ENCODE results near the gene SERHL2.
A peak's percentile ranks its signal among the peaks of the same experiment; 100 is the strongest.
"Not testable (repeated sequence)": the region's sequence is repeated elsewhere in the genome, so short reads cannot be mapped to it uniquely, and the experiment has no call there.

SERHL2 gene

DNA sequence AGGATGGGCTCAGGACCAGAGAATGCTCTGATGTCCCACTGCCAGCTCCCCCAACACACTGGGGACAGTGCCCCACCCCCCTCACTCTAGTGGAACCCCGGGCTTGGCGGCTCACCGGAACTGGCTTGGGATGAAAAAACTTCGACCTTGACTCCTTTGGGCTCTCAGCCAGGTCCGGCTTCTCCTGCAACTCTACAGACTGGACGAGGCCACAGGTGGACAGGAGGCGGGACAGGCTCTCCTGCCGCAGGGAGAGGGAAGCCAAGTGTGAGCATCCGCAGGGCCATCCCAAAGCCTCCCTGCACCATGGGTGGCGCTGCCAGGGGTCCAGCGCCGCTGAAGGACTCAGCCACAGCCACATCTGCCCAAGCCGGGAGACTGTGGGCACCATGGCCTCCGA, 37.9 kb upstream of the SERHL2 start:
- H3K4me3 ChIP-seq (ENCODE audit: low read depth, low read length), result no peak overlapping the region
- TF ChIP-seq MYC (IDR thresholded peaks at IDR 0.05; ENCODE audit: low read depth, low read length) (no peak), MAX (IDR thresholded peaks at IDR 0.05; ENCODE audit: low read depth, low read length) (no peak), POLR2A (IDR thresholded peaks at IDR 0.05; ENCODE audit: extremely low read depth, insufficient read length) (no peak)
- TF ChIP-seq, protein P1, sequence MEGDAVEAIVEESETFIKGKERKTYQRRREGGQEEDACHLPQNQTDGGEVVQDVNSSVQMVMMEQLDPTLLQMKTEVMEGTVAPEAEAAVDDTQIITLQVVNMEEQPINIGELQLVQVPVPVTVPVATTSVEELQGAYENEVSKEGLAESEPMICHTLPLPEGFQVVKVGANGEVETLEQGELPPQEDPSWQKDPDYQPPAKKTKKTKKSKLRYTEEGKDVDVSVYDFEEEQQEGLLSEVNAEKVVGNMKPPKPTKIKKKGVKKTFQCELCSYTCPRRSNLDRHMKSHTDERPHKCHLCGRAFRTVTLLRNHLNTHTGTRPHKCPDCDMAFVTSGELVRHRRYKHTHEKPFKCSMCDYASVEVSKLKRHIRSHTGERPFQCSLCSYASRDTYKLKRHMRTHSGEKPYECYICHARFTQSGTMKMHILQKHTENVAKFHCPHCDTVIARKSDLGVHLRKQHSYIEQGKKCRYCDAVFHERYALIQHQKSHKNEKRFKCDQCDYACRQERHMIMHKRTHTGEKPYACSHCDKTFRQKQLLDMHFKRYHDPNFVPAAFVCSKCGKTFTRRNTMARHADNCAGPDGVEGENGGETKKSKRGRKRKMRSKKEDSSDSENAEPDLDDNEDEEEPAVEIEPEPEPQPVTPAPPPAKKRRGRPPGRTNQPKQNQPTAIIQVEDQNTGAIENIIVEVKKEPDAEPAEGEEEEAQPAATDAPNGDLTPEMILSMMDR (IDR thresholded peaks at IDR 0.05; ENCODE audit: low read depth, low read length), result no peak
- no peak for DNase-seq (ENCODE audit: low read depth)

- not testable (repeated sequence) for H3K4me3 ChIP-seq (ENCODE audit: low read depth, low read length); DNase-seq (ENCODE audit: low read depth)
Observed at GRCh38 chr22:42517103-42517502, 36.7 kb upstream of the SERHL2 start.

- H3K4me3 ChIP-seq (ENCODE audit: low read depth, low read length), result peak overlapping the region; percentile 75
- not testable (repeated sequence) for DNase-seq (ENCODE audit: low read depth)
Observed at GRCh38 chr22:42518638-42519524, 34.9 kb upstream of the SERHL2 start.

- peak; percentile 43 for TF ChIP-seq POLR2A (IDR thresholded peaks at IDR 0.05; ENCODE audit: extremely low read depth, insufficient read length)
- TF ChIP-seq, protein P1 (IDR thresholded peaks at IDR 0.05; ENCODE audit: low read depth, low read length), result no peak
- no peak for TF ChIP-seq MAX (IDR thresholded peaks at IDR 0.05; ENCODE audit: low read depth, low read length)
- TF ChIP-seq MYC (IDR thresholded peaks at IDR 0.05; ENCODE audit: low read depth, low read length), result no peak
- peak; percentile 83 for DNase-seq (ENCODE audit: low read depth)
- H3K4me3 ChIP-seq (ENCODE audit: low read depth, low read length), result peak within 1 kb of the TSS; percentile 75
Observed at GRCh38 chr22:42519525-42520401, 34.0 kb upstream of the SERHL2 start, which contains the start of gene RRP7A. RRP7A (minus strand) TSS chr22:42519796; CDS start chr22:42519786, 10 bp downstream.

- no peak overlapping the region for H3K4me3 ChIP-seq (ENCODE audit: low read depth, low read length)
- no peak for DNase-seq (ENCODE audit: low read depth)
- TF ChIP-seq POLR2A (IDR thresholded peaks at IDR 0.05; ENCODE audit: extremely low read depth, insufficient read length), result no peak
- no peak for TF ChIP-seq MAX (IDR thresholded peaks at IDR 0.05; ENCODE audit: low read depth, low read length)
- TF ChIP-seq MYC (IDR thresholded peaks at IDR 0.05; ENCODE audit: low read depth, low read length), result no peak
- TF ChIP-seq, protein P1 (IDR thresholded peaks at IDR 0.05; ENCODE audit: low read depth, low read length), result no peak
Observed at GRCh38 chr22:42521228-42521546, 32.6 kb upstream of the SERHL2 start.

DNA sequence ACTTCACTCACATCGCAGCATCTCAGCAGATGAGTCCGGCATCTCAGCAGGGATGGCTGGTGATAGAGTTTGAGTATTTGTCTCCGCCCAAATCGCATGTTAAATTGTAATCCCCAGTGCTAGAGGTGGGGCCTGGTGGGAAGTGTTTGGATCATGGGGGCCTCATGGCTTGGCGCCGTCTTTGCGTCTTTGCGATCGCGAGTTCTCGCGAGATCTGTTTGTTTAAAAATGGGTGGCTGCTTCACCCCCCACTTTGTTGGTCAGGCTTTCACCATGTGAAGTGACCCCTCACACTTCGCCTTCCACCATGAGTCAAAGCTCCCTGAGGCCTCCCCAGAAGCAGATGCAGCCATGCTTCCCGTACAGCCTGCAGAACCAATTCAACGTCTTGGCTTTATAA, 31.2 kb upstream of the SERHL2 start:
- no peak for DNase-seq (ENCODE audit: low read depth)
- TF ChIP-seq, protein P1 (IDR thresholded peaks at IDR 0.05; ENCODE audit: low read depth, low read length), result no peak
- TF ChIP-seq MYC (IDR thresholded peaks at IDR 0.05; ENCODE audit: low read depth, low read length), result no peak
- TF ChIP-seq POLR2A (IDR thresholded peaks at IDR 0.05; ENCODE audit: extremely low read depth, insufficient read length), result no peak
- no peak for TF ChIP-seq MAX (IDR thresholded peaks at IDR 0.05; ENCODE audit: low read depth, low read length)

More for the DNA sequence above, 31.2 kb upstream of the SERHL2 start:
- no peak overlapping the region for H3K4me3 ChIP-seq (ENCODE audit: low read depth, low read length)
